Activated CD8-positive, alpha-beta memory T cell treated with anti-CD3 and anti-CD28 coated beads, Interleukin-2, amount 50 U/mL, for 1 hour (primary cell): Measurements from ENCODE around the gene RPL36A.

Experiments used
- DNase-seq: peaks from one replicate; pipeline ENCODE4 v3.0.0-alpha.2; 2020; ENCODE audit errors: extremely low read depth

Gene RPL36A

GRCh38 chrX:101390664-101391525 lies at the start of gene RPL36A:
TSS of gene RPL36A (plus strand) at chrX:101391011. CDS start at chrX:101391044, 33 bp downstream.
- peak; percentile 44 for DNase-seq

GRCh38 chrX:101347859-101348451 lies 42.9 kb upstream of the RPL36A start:
- no peak for DNase-seq

GRCh38 chrX:101348452-101349192 lies 42.2 kb upstream of the RPL36A start, which contains the start of gene TIMM8A:
TSS of gene TIMM8A (minus strand) at chrX:101348742. CDS start at chrX:101348664, 78 bp downstream.
- peak; percentile 31 for DNase-seq

GRCh38 chrX:101349193-101349562 lies 41.6 kb upstream of the RPL36A start:
- no peak for DNase-seq

- no peak for DNase-seq
These were observed 33.5 kb upstream of the RPL36A start for GRCh38 chrX:101357166-101357795.

GRCh38 chrX:101359966-101360365 lies 30.8 kb upstream of the RPL36A start:
- DNase-seq: no peak

GRCh38 chrX:101360390-101360789 lies 30.4 kb upstream of the RPL36A start:
- no peak for DNase-seq

GRCh38 chrX:101362116-101362515 lies 28.7 kb upstream of the RPL36A start:
- no peak for DNase-seq

GRCh38 chrX:101362757-101363156 lies 28.1 kb upstream of the RPL36A start:
- DNase-seq: no peak

GRCh38 chrX:101365301-101365795 lies 25.5 kb upstream of the RPL36A start:
- DNase-seq: no peak

GRCh38 chrX:101368800-101369199 lies 22.0 kb upstream of the RPL36A start:
- DNase-seq: no peak

- DNase-seq: no peak
These were observed 21.1 kb upstream of the RPL36A start for GRCh38 chrX:101369687-101370086.

- DNase-seq: no peak
These were observed 19.8 kb upstream of the RPL36A start for GRCh38 chrX:101370888-101371504.

GRCh38 chrX:101377547-101377946 lies 13.3 kb upstream of the RPL36A start:
- no peak for DNase-seq

- no peak for DNase-seq
These were observed 7.1 kb upstream of the RPL36A start for GRCh38 chrX:101383679-101384205.

- DNase-seq: no peak
These were observed 5.7 kb upstream of the RPL36A start for GRCh38 chrX:101385026-101385684.

GRCh38 chrX:101385795-101386541 lies 4.8 kb upstream of the RPL36A start, which contains the start of gene BTK:
TSS of gene BTK (minus strand) at chrX:101386191. CDS start at chrX:101375284, 10,907 bp downstream.
- DNase-seq: no peak

- DNase-seq: no peak
These were observed 4.3 kb upstream of the RPL36A start for GRCh38 chrX:101386542-101386885.

GRCh38 chrX:101388604-101389003 lies 2.2 kb upstream of the RPL36A start:
- no peak for DNase-seq

- no peak for DNase-seq
These were observed 1.0 kb downstream of the RPL36A start for GRCh38 chrX:101391831-101392230.
